HepG2 (cell line): ENCODE data around the gene PPP6R2. TPM values are rescaled to one million over a fixed set of nuclear protein-coding genes. Genes with fewer than 3 reads are reported as not detected.

Experiments
- FOXK1 ChIP-seq: sonication (generic); formaldehyde crosslinking; IDR thresholded peaks from 2 replicates; pipeline ENCODE4 v1.4.0; 2020; ENCODE audit warnings: low read depth, missing genetic modification reagents, borderline replicate concordance
- HBP1 ChIP-seq: IDR thresholded peaks from 2 replicates; pipeline ENCODE4 v1.6.1; 2016; ENCODE audit warnings: low read depth, control low read depth
- KLF12 ChIP-seq: sonication (generic); formaldehyde crosslinking; IDR thresholded peaks from 2 replicates; pipeline ENCODE4 v1.4.0; 2020; ENCODE audit warnings: missing genetic modification reagents, borderline replicate concordance
- MLX ChIP-seq: IDR thresholded peaks from 2 replicates; pipeline ENCODE4 v1.6.1; 2016
- PLRG1 ChIP-seq: fragments of 450-650 bp; conservative IDR thresholded peaks from 2 replicates; pipeline ENCODE4 v1.6.1; 2016
- PPARG ChIP-seq: conservative IDR thresholded peaks from 2 replicates; pipeline ENCODE4 v1.6.1; 2016; ENCODE audit warnings: missing biosample characterization, missing genetic modification reagents
- SNRNP70 ChIP-seq: fragments of 200-400 bp; formaldehyde crosslinking; IDR thresholded peaks from 2 replicates; pipeline ENCODE4 v1.6.1; 2017; ENCODE audit warnings: mild to moderate bottlenecking, low read depth, low read length, moderate library complexity
- SP4 ChIP-seq: sonication (generic); formaldehyde crosslinking; IDR thresholded peaks from 2 replicates; pipeline ENCODE4 v1.8.1; 2023; ENCODE audit warnings: mild to moderate bottlenecking, missing genetic modification reagents
- TAF15 ChIP-seq: fragments of 200-400 bp; formaldehyde crosslinking; IDR thresholded peaks from one replicate; pipeline ENCODE4 v1.6.1; 2018; ENCODE audit warnings: mild to moderate bottlenecking, low read depth, low read length; ENCODE audit not compliant: poor library complexity, severe bottlenecking
- TBX3 ChIP-seq: fragments of 450-650 bp; IDR thresholded peaks from 2 replicates; pipeline ENCODE4 v1.6.1; 2017; ENCODE audit warnings: antibody characterized with exemption, mild to moderate bottlenecking, inconsistent platforms, borderline replicate concordance
- TERF1 ChIP-seq: sonication (generic); formaldehyde crosslinking; IDR thresholded peaks from 2 replicates; pipeline ENCODE4 v1.8.0; 2022; ENCODE audit warnings: mild to moderate bottlenecking, missing genetic modification reagents, moderate library complexity
- ZBTB7A ChIP-seq: sonication (generic); formaldehyde crosslinking; IDR thresholded peaks from 2 replicates; pipeline ENCODE4 v1.8.0; 2022; ENCODE audit warnings: mild to moderate bottlenecking, missing genetic modification reagents
- ZFP36 ChIP-seq: fragments of 150-350 bp; IDR thresholded peaks from 2 replicates; pipeline ENCODE4 v1.6.1; 2018; ENCODE audit warnings: borderline replicate concordance, low read length, low read depth; ENCODE audit not compliant: partially characterized antibody
- ZNF12 ChIP-seq: sonication (generic); formaldehyde crosslinking; IDR thresholded peaks from 2 replicates; pipeline ENCODE4 v1.5.0; 2020; ENCODE audit warnings: missing genetic modification reagents
- ZNF180 ChIP-seq: sonication (generic); formaldehyde crosslinking; IDR thresholded peaks from 2 replicates; pipeline ENCODE4 v1.4.0; 2020; ENCODE audit warnings: low read depth, missing genetic modification reagents, borderline replicate concordance
- ZNF292 ChIP-seq: sonication (generic); formaldehyde crosslinking; IDR thresholded peaks from 2 replicates; pipeline ENCODE4 v1.8.1; 2022; ENCODE audit warnings: mild to moderate bottlenecking, low read depth, missing genetic modification reagents, borderline replicate concordance
- ZNF33B ChIP-seq: sonication (generic); formaldehyde crosslinking; IDR thresholded peaks from 2 replicates; pipeline ENCODE4 v1.5.1; 2020; ENCODE audit warnings: mild to moderate bottlenecking, missing genetic modification reagents
- ZNF672 ChIP-seq: sonication (generic); formaldehyde crosslinking; IDR thresholded peaks from 2 replicates; pipeline ENCODE4 v1.8.1; 2022; ENCODE audit warnings: missing genetic modification reagents
- polyA plus RNA-seq, 8 experiments: library from polyadenylated mRNA; depleted of rRNA in 3 of 8; stranded (reverse) in 7 of 8; unstranded in 1 of 8; fragments of >200 nt; fragmentation: Illumina TruSeq in 4 of 8; extraction: Trizol in 4 of 8; gene quantifications; 2 replicates each; pipeline versions ENCODE4 v1.2.1 to v1.2.3, GENCODE V29; 2011 to 2016; ENCODE audit warnings: low read depth in 4 of 8, missing spikeins in 1 of 8, mixed read lengths in 1 of 8; ENCODE audit not compliant: insufficient read depth in 1 of 8
- total RNA-seq, 5 experiments: library from RNA; depleted of rRNA; stranded (reverse); fragments of >200 nt; fragmentation: Illumina TruSeq; extraction: Trizol; gene quantifications; 2 replicates each; pipeline ENCODE4 v1.2.3, GENCODE V29; 2016; ENCODE audit warnings: low read depth in 1 of 5
- TF ChIP-seq, protein P1 (sequence below): sonication (generic); formaldehyde crosslinking; conservative IDR thresholded peaks from 2 replicates; pipeline ENCODE4 v1.4.0; 2020; ENCODE audit warnings: missing genetic modification reagents
- TF ChIP-seq, protein P2 (sequence below): sonication (generic); formaldehyde crosslinking; IDR thresholded peaks from 2 replicates; pipeline ENCODE4 v1.4.0; 2020; ENCODE audit warnings: mild to moderate bottlenecking, missing genetic modification reagents
- TF ChIP-seq, protein P3 (sequence below): sonication (generic); formaldehyde crosslinking; conservative IDR thresholded peaks from 2 replicates; pipeline ENCODE4 v1.8.0; 2022; ENCODE audit warnings: missing genetic modification reagents

The PPP6R2 gene
- total and polyA plus RNA-seq, 2 of the 13 experiments (the other 11 are each of a cell fraction or from before 2014, with no cell fraction given) = 55.0 to 102 TPM

DNA sequence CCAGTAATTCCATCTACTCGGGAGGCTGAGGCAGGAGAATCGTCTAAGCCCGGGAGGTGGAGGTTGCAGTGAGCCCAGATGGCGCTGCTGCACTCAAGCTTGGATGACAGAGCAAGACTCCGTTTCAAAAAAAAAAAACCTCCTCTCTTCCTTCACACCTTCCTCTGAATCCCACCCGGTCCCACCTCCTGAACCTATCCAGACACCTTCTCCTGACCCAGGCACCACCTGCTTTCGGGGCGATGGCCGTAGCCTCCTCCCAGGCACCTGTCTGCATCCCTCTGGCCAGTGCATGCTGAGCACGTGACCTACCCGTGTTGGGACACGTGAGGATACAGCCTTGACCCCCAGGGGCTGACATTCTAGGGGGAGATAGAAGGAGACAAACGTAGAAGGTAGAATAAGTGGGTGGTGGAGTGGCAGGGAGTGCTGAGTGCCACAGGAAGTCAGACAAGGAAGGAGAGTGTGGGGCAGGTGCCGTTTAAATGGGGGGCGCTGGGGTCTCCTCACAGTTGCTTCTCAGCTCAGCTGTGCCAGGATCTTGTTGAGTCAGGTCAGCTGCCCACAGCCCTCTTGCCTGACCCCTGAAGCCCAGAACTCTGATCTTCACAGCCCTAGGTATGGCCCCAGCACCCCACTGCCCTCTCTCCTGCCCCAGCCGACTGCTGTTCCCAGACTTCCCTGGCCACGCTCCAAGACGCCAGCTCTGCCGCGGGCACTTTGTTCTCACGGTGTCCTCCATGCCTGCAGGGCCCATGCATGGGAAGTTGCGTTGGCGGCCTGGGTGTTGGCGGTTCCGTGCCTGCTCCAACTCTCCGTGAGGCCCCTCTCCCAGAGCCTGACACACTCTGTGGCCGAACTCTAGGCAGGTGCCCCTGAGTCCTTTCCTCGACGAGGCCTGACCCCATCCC is 142.3 kb downstream of the PPP6R2 start (continued):
- no peak for TF ChIP-seq ZNF292
- TF ChIP-seq, protein P1, sequence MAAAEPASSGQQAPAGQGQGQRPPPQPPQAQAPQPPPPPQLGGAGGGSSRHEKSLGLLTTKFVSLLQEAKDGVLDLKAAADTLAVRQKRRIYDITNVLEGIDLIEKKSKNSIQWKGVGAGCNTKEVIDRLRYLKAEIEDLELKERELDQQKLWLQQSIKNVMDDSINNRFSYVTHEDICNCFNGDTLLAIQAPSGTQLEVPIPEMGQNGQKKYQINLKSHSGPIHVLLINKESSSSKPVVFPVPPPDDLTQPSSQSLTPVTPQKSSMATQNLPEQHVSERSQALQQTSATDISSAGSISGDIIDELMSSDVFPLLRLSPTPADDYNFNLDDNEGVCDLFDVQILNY (CRISPR knock-in tag) = no peak
- TF ChIP-seq, protein P2, sequence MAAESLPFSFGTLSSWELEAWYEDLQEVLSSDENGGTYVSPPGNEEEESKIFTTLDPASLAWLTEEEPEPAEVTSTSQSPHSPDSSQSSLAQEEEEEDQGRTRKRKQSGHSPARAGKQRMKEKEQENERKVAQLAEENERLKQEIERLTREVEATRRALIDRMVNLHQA = no peak
- no peak for TF ChIP-seq PLRG1
- TF ChIP-seq MLX (CRISPR knock-in tag) = peak; percentile 99
- peak; percentile 83; the same call in 1 of the 2 replicates for TF ChIP-seq ZBTB7A (CRISPR knock-in tag)
- TF ChIP-seq ZNF672 (CRISPR knock-in tag) = no peak
- TF ChIP-seq PPARG (CRISPR knock-in tag) = no peak
- TF ChIP-seq KLF12 = no peak
- TF ChIP-seq HBP1 (CRISPR knock-in tag) = 0 out of 2 replicates have a peak, but pooled peaks have one; percentile 9
- TF ChIP-seq TERF1 (CRISPR knock-in tag) = no peak
- no peak for TF ChIP-seq TAF15
- TF ChIP-seq SP4 (CRISPR knock-in tag) = peak; percentile 66; the same call in 1 of the 2 replicates
- no peak for TF ChIP-seq ZNF180 (CRISPR knock-in tag)
- TF ChIP-seq TBX3 = 0 out of 2 replicates have a peak, but pooled peaks have one; percentile 24
- TF ChIP-seq ZNF33B = no peak; the same call in 1 of the 2 replicates
- no peak for TF ChIP-seq ZFP36
- TF ChIP-seq FOXK1 = no peak; the same call in 1 of the 2 replicates
- TF ChIP-seq SNRNP70 = no peak
- TF ChIP-seq, protein P3, sequence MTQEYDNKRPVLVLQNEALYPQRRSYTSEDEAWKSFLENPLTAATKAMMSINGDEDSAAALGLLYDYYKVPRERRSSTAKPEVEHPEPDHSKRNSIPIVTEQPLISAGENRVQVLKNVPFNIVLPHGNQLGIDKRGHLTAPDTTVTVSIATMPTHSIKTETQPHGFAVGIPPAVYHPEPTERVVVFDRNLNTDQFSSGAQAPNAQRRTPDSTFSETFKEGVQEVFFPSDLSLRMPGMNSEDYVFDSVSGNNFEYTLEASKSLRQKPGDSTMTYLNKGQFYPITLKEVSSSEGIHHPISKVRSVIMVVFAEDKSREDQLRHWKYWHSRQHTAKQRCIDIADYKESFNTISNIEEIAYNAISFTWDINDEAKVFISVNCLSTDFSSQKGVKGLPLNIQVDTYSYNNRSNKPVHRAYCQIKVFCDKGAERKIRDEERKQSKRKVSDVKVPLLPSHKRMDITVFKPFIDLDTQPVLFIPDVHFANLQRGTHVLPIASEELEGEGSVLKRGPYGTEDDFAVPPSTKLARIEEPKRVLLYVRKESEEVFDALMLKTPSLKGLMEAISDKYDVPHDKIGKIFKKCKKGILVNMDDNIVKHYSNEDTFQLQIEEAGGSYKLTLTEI = no peak
- no peak for TF ChIP-seq ZNF12 (CRISPR knock-in tag)
